Measurements from ENCODE around the gene PRAMEF15. TPM values are rescaled to one million over a fixed set of nuclear protein-coding genes. Genes with fewer than 3 reads are reported as not detected.
"Not testable (repeated sequence)": the region's sequence is repeated elsewhere in the genome, so short reads cannot be mapped to it uniquely, and the experiment has no call there.

Gene PRAMEF15
- not detected in 2 replicates for polyA plus RNA-seq (2013)

DNA sequence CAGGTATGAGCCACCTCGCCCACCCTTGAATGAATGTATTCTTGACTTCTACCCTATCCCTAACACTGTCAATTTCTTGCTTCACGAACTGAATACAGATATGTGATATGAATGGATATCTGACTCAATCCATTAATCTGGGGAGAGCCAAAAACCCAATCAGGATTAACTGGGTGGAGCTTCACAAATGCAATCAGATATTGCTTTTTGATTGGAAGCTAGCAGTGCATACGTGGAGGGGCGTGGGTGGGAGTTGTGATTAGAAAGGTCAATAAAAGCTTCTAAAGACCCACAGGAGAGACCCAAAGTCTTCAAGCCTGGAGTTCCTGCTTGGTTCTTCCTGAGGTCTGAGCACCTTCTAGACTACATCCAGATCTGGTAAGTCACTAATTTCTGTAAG, at the start of gene PRAMEF15:
Gene PRAMEF15, plus strand, starts transcription at position 301 of the 400 bp plus-strand sequence. CDS start 2,827 bp downstream, outside the sequence.
- DNase-seq; H2BK12ac ChIP-seq (ENCODE audit: low read length); H3K9ac ChIP-seq (ENCODE audit: low read length); H4K12ac ChIP-seq (ENCODE audit: low read depth, low read length); H2BK120ac ChIP-seq (ENCODE audit: insufficient read depth, low read length, poor library complexity); H3K4me1 ChIP-seq (ENCODE audit: control insufficient read depth in 1 of 2, insufficient read depth in 2 of 2, low read length in 2 of 2); H3K4me2 ChIP-seq (ENCODE audit: low read length); H2AK5ac ChIP-seq (ENCODE audit: low read length); H3K36me3 ChIP-seq (ENCODE audit: control insufficient read depth in 1 of 2, insufficient read depth in 2 of 2, low read length in 2 of 2); H3K27ac ChIP-seq (ENCODE audit: low read depth, low read length); H3K4ac ChIP-seq (ENCODE audit: low read depth, low read length); H3K4me3 ChIP-seq (ENCODE audit: low read depth, low read length); H4K91ac ChIP-seq (ENCODE audit: low read depth, low read length); H3K18ac ChIP-seq (ENCODE audit: low read length); H2BK5ac ChIP-seq (ENCODE audit: low read depth, low read length, poor library complexity); H2AFZ ChIP-seq (ENCODE audit: insufficient read depth, low read length, poor library complexity); H3K23ac ChIP-seq (ENCODE audit: low read length); H3K14ac ChIP-seq (ENCODE audit: low read length); H3K79me1 ChIP-seq (ENCODE audit: low read length); H3K79me2 ChIP-seq (ENCODE audit: control insufficient read depth, insufficient read depth, low read length, poor library complexity); H3K9me3 ChIP-seq (ENCODE audit: insufficient read depth, low read depth, low read length); H4K8ac ChIP-seq (ENCODE audit: low read depth, low read length); H3K27me3 ChIP-seq (ENCODE audit: insufficient read depth, low read length): not testable (repeated sequence)
- no CpG with 5 or more reads among the region's 4 CpGs for WGBS (ENCODE audit: extremely low coverage, insufficient coverage, insufficient read length)

DNA sequence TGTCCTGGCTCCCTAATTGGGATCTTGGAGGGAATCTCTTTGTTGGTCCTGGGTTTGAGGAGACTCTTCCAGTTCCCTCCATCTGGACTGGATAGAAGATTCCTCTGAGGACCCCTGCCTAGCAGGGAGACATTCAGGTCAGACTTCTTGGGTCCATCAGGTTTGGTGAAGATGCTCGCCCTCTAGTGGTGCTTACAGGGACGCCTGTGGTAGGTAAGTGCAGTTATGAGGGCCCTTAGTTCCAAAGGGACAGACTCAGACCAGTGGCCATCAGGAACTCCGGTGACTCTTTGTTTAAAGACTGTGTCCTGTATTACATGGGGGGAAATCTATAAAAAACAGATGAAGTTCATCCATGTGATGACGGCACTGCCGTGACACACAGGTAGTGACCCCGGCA, 38.4 kb upstream of the PRAMEF15 start:
- WGBS (ENCODE audit: extremely low coverage, insufficient coverage, insufficient read length): no CpG with 5 or more reads among the region's 6 CpGs
- H2BK120ac ChIP-seq (ENCODE audit: insufficient read depth, low read length, poor library complexity); H3K9ac ChIP-seq (ENCODE audit: low read length); H2AFZ ChIP-seq (ENCODE audit: insufficient read depth, low read length, poor library complexity); H3K4me3 ChIP-seq (ENCODE audit: low read depth, low read length); H4K8ac ChIP-seq (ENCODE audit: low read depth, low read length); H3K4ac ChIP-seq (ENCODE audit: low read depth, low read length); H3K36me3 ChIP-seq (ENCODE audit: control insufficient read depth in 1 of 2, insufficient read depth in 2 of 2, low read length in 2 of 2); H3K79me2 ChIP-seq (ENCODE audit: control insufficient read depth, insufficient read depth, low read length, poor library complexity); H3K4me2 ChIP-seq (ENCODE audit: low read length); H4K91ac ChIP-seq (ENCODE audit: low read depth, low read length); H3K23ac ChIP-seq (ENCODE audit: low read length); H3K27ac ChIP-seq (ENCODE audit: low read depth, low read length); H3K4me1 ChIP-seq (ENCODE audit: control insufficient read depth in 1 of 2, insufficient read depth in 2 of 2, low read length in 2 of 2); H4K12ac ChIP-seq (ENCODE audit: low read depth, low read length); H3K79me1 ChIP-seq (ENCODE audit: low read length); H3K14ac ChIP-seq (ENCODE audit: low read length); H3K18ac ChIP-seq (ENCODE audit: low read length); H3K9me3 ChIP-seq (ENCODE audit: insufficient read depth, low read depth, low read length); H2BK5ac ChIP-seq (ENCODE audit: low read depth, low read length, poor library complexity); H2AK5ac ChIP-seq (ENCODE audit: low read length); H2BK12ac ChIP-seq (ENCODE audit: low read length); H3K27me3 ChIP-seq (ENCODE audit: insufficient read depth, low read length): not testable (repeated sequence)
- DNase-seq: peak in 1 of 2 donors; percentile 3

DNA sequence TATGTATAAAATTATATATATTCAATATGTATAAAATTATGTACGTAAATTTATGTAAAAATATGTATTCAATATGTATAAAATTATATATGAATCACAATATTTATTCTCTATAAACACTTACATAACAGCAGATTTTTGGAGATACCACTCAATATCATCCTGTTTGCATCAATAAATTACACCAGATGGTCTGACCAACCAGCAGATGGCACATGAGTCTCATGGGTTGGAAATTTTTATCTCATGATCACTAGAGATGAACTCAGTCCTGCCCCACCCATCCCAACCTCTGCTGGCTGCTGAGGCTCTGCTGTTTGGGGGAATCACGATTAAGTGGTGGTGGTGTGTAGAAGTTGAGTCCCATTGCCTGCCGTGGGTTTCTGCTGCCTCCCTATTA, 35.8 kb upstream of the PRAMEF15 start:
- H3K27ac ChIP-seq (ENCODE audit: low read depth, low read length); H3K9me3 ChIP-seq (ENCODE audit: insufficient read depth, low read depth, low read length): not testable (repeated sequence)
- WGBS (ENCODE audit: extremely low coverage, insufficient coverage, insufficient read length): no CpG with 5 or more reads among the region's 3 CpGs

DNA sequence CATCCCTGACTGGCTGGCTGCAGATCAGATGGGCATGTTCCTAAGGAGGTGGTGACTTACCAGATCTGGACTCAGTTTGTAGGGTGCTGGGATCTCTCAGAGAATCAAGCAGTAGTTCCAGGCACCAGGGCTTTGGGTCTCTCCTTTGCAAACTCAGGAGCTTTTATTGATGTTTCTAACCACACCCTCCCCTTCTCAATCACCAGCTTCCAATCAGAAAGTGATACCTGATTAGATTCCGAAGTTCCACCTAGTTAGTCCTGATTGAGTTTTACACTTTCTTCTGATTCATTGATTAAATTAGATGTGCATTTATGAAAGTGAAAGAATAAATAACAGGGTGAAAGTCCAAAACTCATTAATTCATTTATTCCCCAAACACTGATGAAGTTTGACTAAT, 30.3 kb upstream of the PRAMEF15 start, which contains the start of gene PRAMEF8:
Gene PRAMEF8, minus strand, starts transcription at position 101 of the 400 bp plus-strand sequence. CDS start 1,046 bp downstream, outside the sequence.
- H3K79me2 ChIP-seq (ENCODE audit: control insufficient read depth, insufficient read depth, low read length, poor library complexity); H2BK120ac ChIP-seq (ENCODE audit: insufficient read depth, low read length, poor library complexity); H4K8ac ChIP-seq (ENCODE audit: low read depth, low read length); H4K12ac ChIP-seq (ENCODE audit: low read depth, low read length); H3K14ac ChIP-seq (ENCODE audit: low read length); H3K4ac ChIP-seq (ENCODE audit: low read depth, low read length); DNase-seq; H3K4me2 ChIP-seq (ENCODE audit: low read length); H3K27me3 ChIP-seq (ENCODE audit: insufficient read depth, low read length); H2BK12ac ChIP-seq (ENCODE audit: low read length); H3K4me3 ChIP-seq (ENCODE audit: low read depth, low read length); H3K79me1 ChIP-seq (ENCODE audit: low read length); H2AK5ac ChIP-seq (ENCODE audit: low read length); H3K9me3 ChIP-seq (ENCODE audit: insufficient read depth, low read depth, low read length); H3K4me1 ChIP-seq (ENCODE audit: control insufficient read depth in 1 of 2, insufficient read depth in 2 of 2, low read length in 2 of 2); H2AFZ ChIP-seq (ENCODE audit: insufficient read depth, low read length, poor library complexity); H3K18ac ChIP-seq (ENCODE audit: low read length); H3K27ac ChIP-seq (ENCODE audit: low read depth, low read length); H3K9ac ChIP-seq (ENCODE audit: low read length); H3K23ac ChIP-seq (ENCODE audit: low read length); H4K91ac ChIP-seq (ENCODE audit: low read depth, low read length); H3K36me3 ChIP-seq (ENCODE audit: control insufficient read depth in 1 of 2, insufficient read depth in 2 of 2, low read length in 2 of 2); H2BK5ac ChIP-seq (ENCODE audit: low read depth, low read length, poor library complexity): not testable (repeated sequence)
- WGBS (ENCODE audit: extremely low coverage, insufficient coverage, insufficient read length): no CpG with 5 or more reads among the region's 1 CpG

More for the DNA sequence above, 35.8 kb upstream of the PRAMEF15 start:
- not testable (repeated sequence) for H4K91ac ChIP-seq (ENCODE audit: low read depth, low read length); H2AK5ac ChIP-seq (ENCODE audit: low read length); H2AFZ ChIP-seq (ENCODE audit: insufficient read depth, low read length, poor library complexity); DNase-seq; H3K18ac ChIP-seq (ENCODE audit: low read length); H4K8ac ChIP-seq (ENCODE audit: low read depth, low read length); H3K4ac ChIP-seq (ENCODE audit: low read depth, low read length); H3K4me2 ChIP-seq (ENCODE audit: low read length); H3K14ac ChIP-seq (ENCODE audit: low read length); H2BK5ac ChIP-seq (ENCODE audit: low read depth, low read length, poor library complexity); H3K36me3 ChIP-seq (ENCODE audit: control insufficient read depth in 1 of 2, insufficient read depth in 2 of 2, low read length in 2 of 2); H3K27me3 ChIP-seq (ENCODE audit: insufficient read depth, low read length); H2BK12ac ChIP-seq (ENCODE audit: low read length); H3K4me3 ChIP-seq (ENCODE audit: low read depth, low read length); H3K79me1 ChIP-seq (ENCODE audit: low read length); H4K12ac ChIP-seq (ENCODE audit: low read depth, low read length); H3K79me2 ChIP-seq (ENCODE audit: control insufficient read depth, insufficient read depth, low read length, poor library complexity); H2BK120ac ChIP-seq (ENCODE audit: insufficient read depth, low read length, poor library complexity); H3K4me1 ChIP-seq (ENCODE audit: control insufficient read depth in 1 of 2, insufficient read depth in 2 of 2, low read length in 2 of 2); H3K23ac ChIP-seq (ENCODE audit: low read length); H3K9ac ChIP-seq (ENCODE audit: low read length)
